ENCODE data around the gene SPDL1. TPM values are rescaled to one million over a fixed set of nuclear protein-coding genes. Genes with fewer than 3 reads are reported as not detected.

Gene SPDL1
- total RNA-seq, 1 donor from 2014 or later = 13.3 TPM

- no peaks in the 10 kb centered on the region for H3K36me3 ChIP-seq
- intact Hi-C loops (cut with DNase I) = no loop called here
Measured at GRCh38 chr5:169554251-169554650, 29.3 kb upstream of the SPDL1 start.

GRCh38 chr5:169557838-169558237, 25.7 kb upstream of the SPDL1 start:
- no peak overlapping the region for H3K27ac ChIP-seq
- no peaks in the 10 kb centered on the region for H3K36me3 ChIP-seq
- no peaks in the 10 kb centered on the region for H3K4me1 ChIP-seq
- TF ChIP-seq POLR2A (IDR thresholded peaks at IDR 0.05) (no peak), POLR2AphosphoS5 (IDR thresholded peaks at IDR 0.05; ENCODE audit: insufficient read depth in 1 of 2, low read depth in 1 of 2) (no peak), CTCF (IDR thresholded peaks at IDR 0.05) (no peak)
- H3K27me3 ChIP-seq = no peaks in the 10 kb centered on the region
- no peak overlapping the region for H3K4me3 ChIP-seq
- DNase-seq (ENCODE audit: extremely low spot score in 2 of 2) = no peak
- H3K9me3 ChIP-seq = no peaks in the 10 kb centered on the region
- intact Hi-C loops (cut with DNase I) = no loop called here

More at GRCh38 chr5:169554251-169554650, 29.3 kb upstream of the SPDL1 start:
- Histone ChIP-seq H3K27me3 (no peaks in the 10 kb centered on the region), H3K4me1 (no peaks in the 10 kb centered on the region), H3K27ac (no peak overlapping the region), H3K9me3 (no peaks in the 10 kb centered on the region), H3K4me3 (no peak overlapping the region)
- DNase-seq (ENCODE audit: extremely low spot score in 2 of 2) = no peak
- TF ChIP-seq CTCF (IDR thresholded peaks at IDR 0.05) (no peak), POLR2AphosphoS5 (IDR thresholded peaks at IDR 0.05; ENCODE audit: insufficient read depth in 1 of 2, low read depth in 1 of 2) (no peak), POLR2A (IDR thresholded peaks at IDR 0.05) (no peak)

GRCh38 chr5:169561893-169562292, 21.7 kb upstream of the SPDL1 start:
- intact Hi-C loops (cut with DNase I) = no loop called here
- no peak overlapping the region for H3K27ac ChIP-seq
- no peak for TF ChIP-seq POLR2A (IDR thresholded peaks at IDR 0.05)
- no peak for TF ChIP-seq POLR2AphosphoS5 (IDR thresholded peaks at IDR 0.05; ENCODE audit: insufficient read depth in 1 of 2, low read depth in 1 of 2)
- TF ChIP-seq CTCF (IDR thresholded peaks at IDR 0.05) = no peak
- no peak overlapping the region for H3K4me3 ChIP-seq
- DNase-seq (ENCODE audit: extremely low spot score in 2 of 2) = no peak
- H3K27me3 ChIP-seq = no peaks in the 10 kb centered on the region
- H3K36me3 ChIP-seq = no peaks in the 10 kb centered on the region
- H3K4me1 ChIP-seq = no peaks in the 10 kb centered on the region
- H3K9me3 ChIP-seq = no peaks in the 10 kb centered on the region

- no peak overlapping the region for H3K27ac ChIP-seq
- H3K4me1 ChIP-seq = no peaks in the 10 kb centered on the region
- no peak overlapping the region for H3K4me3 ChIP-seq
- TF ChIP-seq POLR2AphosphoS5 (IDR thresholded peaks at IDR 0.05; ENCODE audit: insufficient read depth in 1 of 2, low read depth in 1 of 2) (no peak), POLR2A (IDR thresholded peaks at IDR 0.05) (no peak), CTCF (IDR thresholded peaks at IDR 0.05) (no peak)
- intact Hi-C loops (cut with DNase I) = no loop called here
- no peaks in the 10 kb centered on the region for H3K9me3 ChIP-seq
- DNase-seq (ENCODE audit: extremely low spot score in 2 of 2) = no peak
- H3K36me3 ChIP-seq = no peaks in the 10 kb centered on the region
- H3K27me3 ChIP-seq = no peaks in the 10 kb centered on the region
Measured at GRCh38 chr5:169563369-169563768, 20.2 kb upstream of the SPDL1 start.

GRCh38 chr5:169566202-169566601, 17.4 kb upstream of the SPDL1 start:
- intact Hi-C loops (cut with DNase I) = no loop called here
- H3K36me3 ChIP-seq = no peaks in the 10 kb centered on the region
- no peaks in the 10 kb centered on the region for H3K4me1 ChIP-seq
- H3K9me3 ChIP-seq = no peaks in the 10 kb centered on the region
- DNase-seq (ENCODE audit: extremely low spot score in 2 of 2) = no peak
- H3K27me3 ChIP-seq = no peaks in the 10 kb centered on the region
- no peak overlapping the region for H3K27ac ChIP-seq
- no peak overlapping the region for H3K4me3 ChIP-seq
- TF ChIP-seq POLR2AphosphoS5 (IDR thresholded peaks at IDR 0.05; ENCODE audit: insufficient read depth in 1 of 2, low read depth in 1 of 2) (no peak), CTCF (IDR thresholded peaks at IDR 0.05) (no peak), POLR2A (IDR thresholded peaks at IDR 0.05) (no peak)
